Skeletal muscle cell (primary cell): ENCODE results near the gene S100A2.
"Not testable (repeated sequence)": the region's sequence is repeated elsewhere in the genome, so short reads cannot be mapped to it uniquely, and the experiment has no call there.

Experiments used
- DNase-seq: peaks from one replicate; pipeline ENCODE4 v3.0.0-alpha.2; 2010; ENCODE audit warnings: low read depth
- H3K4me3 ChIP-seq: 2 replicates; pipeline ENCODE4 v1.5.1; 2011; ENCODE audit warnings: low read depth, mild to moderate bottlenecking, control low read depth, low read length, moderate library complexity

S100A2 gene

DNA sequence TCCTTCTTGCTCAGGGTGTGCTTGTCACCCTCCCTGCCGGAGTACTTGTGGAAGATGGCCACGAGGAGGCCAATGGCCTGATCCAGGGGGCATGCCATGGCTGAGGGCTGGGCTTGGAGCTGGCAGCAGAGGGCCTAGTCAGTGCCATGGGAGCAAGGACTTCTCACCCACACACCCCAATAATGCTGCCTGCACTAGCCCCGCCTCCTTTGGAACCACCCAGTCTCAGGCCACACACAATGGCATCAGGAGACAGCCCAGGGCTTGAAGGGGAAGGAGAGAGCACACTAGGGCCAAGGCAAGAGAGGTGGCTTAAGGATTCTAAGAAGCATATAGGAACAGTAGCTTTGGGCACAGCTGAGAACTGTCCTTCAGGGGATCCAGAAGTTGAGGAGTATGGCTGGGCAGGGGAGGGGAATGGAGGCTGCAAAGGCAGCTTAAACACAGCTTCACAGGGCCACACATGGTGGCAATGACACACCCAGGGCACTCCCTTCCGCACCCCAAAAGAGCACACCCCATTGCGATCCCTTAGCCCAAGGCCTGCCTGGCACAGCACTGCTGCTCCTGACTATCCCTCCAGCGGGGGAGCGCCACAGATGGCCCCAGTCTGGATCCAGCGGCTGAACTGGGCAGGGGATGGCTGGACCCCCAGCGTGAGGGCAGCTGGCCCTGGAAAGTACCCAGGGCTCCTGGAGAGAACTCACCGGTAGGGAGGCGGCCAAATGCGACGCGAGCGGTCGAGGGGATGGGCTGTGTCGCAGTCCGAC lies 30.2 kb downstream of the S100A2 start, which contains the start of gene S100A6:
S100A6 (minus strand) TSS at position 750 of the 770 bp plus-strand sequence; CDS start at position 98, 652 bp downstream.
- H3K4me3 ChIP-seq, result peak within 1 kb of the TSS; percentile 74
- no peak for DNase-seq

DNA sequence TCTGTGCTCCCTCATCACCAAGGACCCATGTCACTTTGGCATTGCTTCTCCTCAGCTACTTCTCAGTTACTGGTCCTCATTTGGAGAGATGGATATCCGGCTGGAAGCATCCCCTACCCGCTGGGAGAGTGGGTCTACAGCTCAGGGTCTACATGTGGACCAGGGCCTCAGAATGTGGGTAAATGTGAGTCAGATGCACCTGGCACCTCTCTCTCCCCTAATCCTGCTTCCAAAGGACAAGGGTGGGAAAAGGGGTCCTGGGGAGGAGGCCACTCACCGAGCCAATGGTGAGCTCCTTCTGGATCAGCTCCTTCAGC lies 30.8 kb downstream of the S100A2 start:
- DNase-seq, result no peak
- H3K4me3 ChIP-seq, result peak overlapping the region; percentile 74

DNA sequence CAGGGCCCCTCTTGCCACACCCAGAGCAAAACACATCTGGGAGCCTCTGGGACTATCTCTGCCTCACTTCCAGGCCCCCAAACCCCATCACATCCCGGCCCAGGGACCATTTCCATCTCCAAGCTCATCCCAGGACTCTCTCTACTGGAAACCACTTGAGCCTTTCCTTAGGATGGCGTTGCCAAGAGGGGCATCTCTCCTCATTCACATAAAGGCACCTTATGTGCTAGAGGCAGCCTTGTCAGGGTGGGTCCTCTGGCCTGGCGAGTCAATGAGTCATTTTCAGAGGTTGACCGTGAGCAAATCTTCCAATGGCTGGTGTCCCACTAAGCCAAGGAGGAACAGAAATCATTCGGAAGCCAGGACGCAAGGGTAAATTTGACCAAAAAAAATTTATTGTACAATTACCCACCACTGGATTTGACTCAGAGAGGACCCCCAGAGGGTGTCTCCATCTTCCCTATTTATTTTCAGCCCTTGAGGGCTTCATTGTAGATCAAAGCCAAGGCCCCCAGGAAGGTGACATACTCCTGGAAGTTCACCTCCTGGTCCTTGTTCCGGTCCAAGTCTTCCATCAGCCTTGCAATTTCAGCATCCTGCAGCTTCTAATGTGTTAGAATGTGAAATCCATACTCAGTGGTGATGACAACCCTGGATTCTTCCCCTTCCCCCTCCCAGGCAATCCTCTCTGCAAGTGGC lies 31.3 kb downstream of the S100A2 start:
- peak overlapping the region; percentile 74 for H3K4me3 ChIP-seq
- no peak for DNase-seq

DNA sequence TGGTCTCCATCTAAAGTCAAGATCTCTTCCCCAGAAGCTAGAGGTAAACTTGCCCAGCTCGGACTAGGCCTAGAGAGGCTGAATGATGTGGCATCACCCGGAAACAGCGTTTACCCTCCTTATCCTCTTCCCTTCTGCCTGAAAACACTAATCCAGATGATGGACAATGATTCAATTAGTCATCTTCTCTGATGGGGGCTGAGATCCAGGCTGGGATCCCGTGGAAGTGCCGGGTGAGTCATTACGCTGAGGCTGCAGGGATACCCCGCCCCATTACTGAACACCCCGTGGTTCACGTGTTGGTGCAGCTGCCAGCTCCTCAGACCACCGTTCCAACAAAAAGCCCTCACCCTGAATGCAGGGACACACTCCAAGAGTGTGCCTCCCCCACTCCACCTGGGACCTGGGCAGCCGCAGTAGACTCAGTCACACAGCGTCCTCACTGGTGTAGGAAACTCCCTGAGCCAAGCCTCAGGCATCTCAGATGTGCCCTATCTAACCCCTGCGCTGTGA lies 31.9 kb downstream of the S100A2 start:
- DNase-seq, result peak; percentile 84
- H3K4me3 ChIP-seq, result peak overlapping the region; percentile 74

DNA sequence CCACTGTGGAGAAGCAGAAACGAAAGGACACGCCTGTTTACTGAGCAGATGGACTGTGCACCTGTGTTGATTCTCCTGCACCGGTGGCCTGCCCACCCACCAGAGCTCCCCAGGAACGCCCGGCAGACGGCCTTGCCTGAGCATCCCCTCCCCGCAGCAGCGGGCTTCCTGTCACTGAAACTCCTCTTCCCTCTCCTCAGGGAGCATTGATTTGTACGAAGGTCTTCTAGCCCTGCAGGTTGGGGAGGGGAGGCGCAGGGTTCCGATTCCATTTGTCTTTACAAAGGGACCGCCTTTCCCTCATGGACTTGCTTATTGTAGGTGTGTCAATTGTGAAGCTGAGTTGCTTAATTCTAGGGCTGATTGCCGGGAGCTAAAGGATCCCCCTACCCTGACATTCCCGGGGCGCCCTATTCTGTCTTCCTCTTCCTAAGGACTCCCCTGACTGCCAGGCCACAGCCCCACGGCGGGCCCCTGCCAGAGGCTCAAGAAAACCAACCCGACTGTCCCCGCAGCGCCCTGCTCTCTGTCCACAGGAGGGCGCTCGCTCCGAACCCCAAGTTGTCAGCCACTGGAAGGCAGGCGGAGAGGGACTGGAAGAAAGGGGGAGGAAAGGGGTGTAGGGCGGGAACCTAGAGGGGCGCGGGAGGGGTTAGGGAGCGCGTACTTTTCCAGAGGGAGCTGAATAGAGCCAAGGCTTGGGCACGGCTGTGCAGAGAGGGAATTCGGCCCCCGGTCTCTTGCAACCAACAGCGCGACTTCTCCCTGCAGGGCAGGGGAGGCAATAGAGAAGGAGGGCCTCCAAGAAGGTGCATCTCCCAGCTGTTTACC lies 32.7 kb downstream of the S100A2 start:
- peak overlapping the region; percentile 74 for H3K4me3 ChIP-seq
- peak; percentile 56 for DNase-seq

DNA sequence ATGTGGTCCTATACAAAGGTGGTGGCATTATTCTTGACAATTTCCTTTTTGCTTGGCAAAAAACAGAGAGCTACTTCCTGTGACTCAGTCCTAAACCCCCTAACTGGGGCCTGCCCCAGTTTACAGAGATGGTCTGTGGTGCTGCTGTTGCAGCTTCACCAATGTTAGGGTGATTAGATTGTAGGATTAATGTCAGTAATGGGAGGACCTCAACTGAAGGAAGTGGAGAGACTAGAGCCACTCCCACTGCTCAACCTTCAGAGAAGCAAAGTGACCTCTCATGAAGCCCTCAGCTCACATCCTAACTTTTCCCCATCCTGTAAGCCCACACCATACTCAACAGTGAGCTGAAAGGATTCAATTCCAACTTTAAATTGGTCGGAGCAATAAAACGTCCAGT lies 33.5 kb downstream of the S100A2 start:
- H3K4me3 ChIP-seq, result no peak overlapping the region
- DNase-seq, result no peak

DNA sequence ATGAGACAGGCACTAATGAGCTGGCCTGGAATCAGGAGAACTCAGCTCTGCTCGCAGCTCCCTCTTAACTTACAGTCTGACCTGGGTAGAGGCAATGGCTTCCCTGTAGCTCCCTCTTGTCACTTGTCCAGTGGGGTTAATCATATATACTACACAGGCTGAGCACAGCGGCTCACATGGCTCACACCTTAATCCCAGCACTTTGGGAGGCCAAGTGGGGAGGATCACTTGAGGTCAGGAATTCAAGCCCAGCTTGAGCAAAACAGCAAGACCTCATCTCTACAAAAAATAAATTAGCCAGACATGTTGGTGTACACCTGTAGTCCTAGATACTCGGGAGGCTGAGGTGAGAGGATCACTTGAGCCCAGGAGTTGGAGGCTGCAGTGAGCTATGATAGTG lies 34.0 kb downstream of the S100A2 start:
- no peak overlapping the region for H3K4me3 ChIP-seq
- DNase-seq, result no peak

DNA sequence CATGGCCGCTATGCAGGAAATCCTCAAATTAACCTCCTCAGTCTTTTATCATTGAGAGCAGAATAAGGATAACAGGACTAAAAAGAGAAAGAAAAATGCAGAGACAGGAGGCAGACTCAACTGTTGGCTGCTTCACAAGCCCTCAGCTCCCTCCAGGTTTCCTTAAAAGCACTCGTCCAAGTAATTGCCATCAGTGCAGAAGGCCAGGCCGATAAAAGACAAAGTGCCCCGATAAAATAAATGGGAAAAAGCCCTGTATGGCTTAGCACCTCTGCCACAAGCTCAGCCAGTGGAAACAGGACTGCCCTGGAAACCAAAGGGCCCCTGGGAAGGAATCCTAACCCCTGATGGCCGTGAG lies 38.0 kb downstream of the S100A2 start:
- DNase-seq, result no peak
- H3K4me3 ChIP-seq, result no peak overlapping the region

DNA sequence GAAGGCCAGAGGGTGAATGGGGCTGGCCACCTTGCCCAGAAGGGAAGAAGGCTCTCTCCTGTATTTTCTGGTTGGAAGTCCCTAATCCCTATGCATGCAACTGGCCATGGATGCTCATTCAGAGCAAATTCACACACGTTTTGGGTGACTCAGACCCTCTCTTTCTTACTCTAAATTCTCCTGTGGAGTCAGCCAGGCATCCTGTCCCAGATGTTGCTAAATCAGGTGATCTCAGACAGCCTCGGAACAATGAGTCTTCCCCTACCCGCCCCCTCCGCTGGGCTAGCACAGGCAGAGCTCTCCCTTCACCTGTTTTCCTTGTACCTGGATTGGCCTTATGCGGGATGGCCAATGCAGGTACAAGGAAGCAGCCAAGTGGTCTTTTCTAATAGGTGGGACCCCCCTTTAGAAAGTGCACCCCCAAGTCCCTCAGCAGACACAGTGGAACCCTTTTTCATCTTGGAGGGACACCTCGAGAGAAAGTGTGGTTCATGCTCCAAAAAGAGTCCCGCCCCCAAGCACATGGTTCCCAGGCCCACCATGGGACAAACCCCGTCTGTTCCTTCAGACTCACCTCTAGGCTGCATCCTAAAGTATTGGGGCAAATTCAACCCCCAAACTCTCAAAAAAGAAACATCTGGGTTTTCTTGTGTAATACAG lies 38.5 kb downstream of the S100A2 start:
- no peak overlapping the region for H3K4me3 ChIP-seq
- DNase-seq, result no peak

DNA sequence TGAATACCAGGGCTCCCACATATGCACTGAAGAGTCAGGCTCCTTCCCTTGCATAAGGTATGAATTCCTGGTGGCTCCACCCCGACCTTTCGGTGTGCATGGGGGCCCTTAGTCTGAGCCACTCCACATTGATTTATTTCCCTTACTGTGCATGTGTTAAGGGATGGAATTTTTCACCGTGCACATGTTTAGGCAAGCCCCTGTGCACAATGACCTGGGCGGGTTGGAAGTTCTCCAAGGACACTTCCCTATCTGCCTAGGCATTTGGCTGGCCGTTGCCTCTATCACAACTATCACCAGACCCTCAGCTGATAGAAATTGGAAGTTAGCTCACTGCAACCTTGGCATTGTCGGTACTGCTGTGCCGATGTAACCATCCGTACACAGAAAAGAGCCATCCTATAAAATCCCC lies 39.5 kb downstream of the S100A2 start:
- DNase-seq, result no peak
- no peak overlapping the region for H3K4me3 ChIP-seq

DNA sequence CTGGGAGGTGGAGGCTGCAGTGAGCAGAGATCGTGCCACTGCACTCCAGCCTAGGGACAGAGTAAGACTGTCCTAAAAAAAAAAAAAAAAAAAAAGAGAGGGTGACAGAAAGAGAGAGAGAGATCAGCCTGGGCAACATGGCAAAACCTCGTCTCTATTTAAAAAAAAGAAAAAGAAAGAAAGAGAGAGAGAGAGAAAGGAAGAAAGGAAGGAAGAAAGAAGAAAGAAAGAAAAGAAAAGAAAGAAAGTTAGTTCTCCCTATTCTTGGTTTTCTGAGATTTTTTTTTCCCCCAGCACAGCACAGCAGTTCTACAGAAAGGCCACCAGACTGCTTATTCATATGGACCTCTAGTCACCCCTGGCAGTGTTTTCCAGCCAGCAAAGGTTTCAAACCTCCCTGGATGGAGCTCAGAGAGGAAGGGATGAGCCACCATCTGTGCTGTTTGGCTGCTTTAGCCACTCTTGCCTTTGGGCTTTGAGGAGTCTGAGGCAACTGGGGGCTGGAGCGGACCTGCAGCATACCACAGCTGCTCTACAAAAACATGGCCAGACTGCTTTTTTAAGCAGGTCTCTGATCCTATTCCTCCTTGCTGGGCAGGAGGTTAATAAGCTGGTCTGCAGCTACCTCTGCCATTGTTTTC lies 40.4 kb downstream of the S100A2 start:
- DNase-seq, result no peak
- no peak overlapping the region for H3K4me3 ChIP-seq

DNA sequence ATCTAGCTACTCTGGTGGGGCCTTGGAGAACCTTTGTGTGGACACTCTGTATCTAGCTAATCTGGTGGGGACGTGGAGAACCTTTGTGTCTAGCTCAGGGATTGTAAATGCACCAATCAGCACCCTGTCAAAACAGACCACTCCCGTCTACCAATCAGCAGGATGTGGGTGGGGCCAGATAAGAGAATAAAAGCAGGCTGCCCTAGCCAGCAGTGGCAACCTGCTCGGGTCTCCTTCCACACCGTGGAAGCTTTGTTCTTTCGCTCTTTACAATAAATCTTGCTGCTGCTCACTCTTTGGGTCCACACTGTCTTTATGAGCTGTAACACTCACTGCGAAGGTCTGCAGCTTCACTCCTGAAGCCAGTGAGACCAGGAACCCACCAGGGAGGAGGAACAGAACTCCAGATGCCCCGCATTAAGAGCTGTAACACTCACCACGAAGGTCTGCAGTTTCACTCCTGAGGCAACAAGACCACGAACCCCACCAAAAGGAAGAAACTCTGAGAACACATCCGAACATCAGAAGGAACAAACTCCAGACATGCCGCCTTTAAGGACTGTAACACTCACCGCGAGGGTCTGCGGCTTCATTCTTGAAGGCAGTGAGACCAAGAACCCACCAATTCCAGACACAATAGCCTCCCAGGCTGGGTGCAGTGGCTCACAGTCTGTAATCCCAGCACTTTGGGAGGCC lies 43.1 kb downstream of the S100A2 start:
- not testable (repeated sequence) for H3K4me3 ChIP-seq, DNase-seq

DNA sequence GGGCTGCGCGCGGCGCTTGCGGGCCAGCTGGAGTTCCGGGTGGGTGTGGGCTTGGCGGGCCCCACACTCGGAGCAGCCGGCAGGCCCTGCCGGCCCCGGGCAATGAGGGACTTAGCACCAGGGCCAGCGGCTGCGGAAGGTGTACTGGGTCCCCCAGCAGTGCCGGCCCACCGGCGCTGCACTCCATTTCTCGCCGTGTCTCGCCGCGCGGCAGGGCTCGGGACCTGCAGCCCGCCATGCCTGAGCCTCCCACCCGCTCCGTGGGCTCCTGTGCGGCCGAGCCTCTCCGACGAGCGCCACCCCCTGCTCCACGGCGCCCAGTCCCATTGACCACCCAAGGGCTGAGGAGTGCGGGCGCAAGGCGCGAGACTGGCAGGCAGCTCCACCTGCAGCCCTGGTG lies 43.8 kb downstream of the S100A2 start:
- DNase-seq, H3K4me3 ChIP-seq: not testable (repeated sequence)

DNA sequence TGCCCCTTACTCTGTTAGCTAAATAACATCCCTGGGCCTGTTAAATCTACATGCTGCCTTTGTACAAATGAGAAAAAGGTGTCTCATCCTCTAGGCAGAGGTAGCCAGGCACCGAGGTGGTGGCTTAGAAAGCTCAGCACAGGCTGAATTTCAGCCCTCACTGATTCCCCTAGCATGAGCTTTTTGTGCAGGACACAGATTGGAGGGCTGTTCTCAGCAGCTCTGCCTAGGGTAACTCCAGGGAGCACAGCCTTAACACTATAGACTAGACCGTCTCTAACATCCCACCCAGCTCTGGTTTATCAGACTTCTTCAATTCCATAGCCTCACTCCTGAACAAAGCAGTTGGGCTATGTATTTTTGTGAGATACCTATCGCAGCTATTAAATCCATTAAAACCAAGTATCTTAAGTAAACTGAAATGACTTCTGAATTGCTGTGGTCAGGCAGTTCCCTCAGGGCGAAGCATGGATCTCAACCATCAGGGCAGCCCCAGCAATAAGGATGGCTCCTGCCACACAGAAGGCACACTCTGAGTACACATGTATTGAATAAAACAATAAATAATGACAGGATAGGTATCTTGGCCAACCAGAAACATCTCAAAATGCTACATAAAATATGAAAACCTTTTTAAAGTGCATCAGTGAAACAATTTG lies 44.7 kb downstream of the S100A2 start:
- H3K4me3 ChIP-seq, result no peak overlapping the region
- DNase-seq, result no peak

DNA sequence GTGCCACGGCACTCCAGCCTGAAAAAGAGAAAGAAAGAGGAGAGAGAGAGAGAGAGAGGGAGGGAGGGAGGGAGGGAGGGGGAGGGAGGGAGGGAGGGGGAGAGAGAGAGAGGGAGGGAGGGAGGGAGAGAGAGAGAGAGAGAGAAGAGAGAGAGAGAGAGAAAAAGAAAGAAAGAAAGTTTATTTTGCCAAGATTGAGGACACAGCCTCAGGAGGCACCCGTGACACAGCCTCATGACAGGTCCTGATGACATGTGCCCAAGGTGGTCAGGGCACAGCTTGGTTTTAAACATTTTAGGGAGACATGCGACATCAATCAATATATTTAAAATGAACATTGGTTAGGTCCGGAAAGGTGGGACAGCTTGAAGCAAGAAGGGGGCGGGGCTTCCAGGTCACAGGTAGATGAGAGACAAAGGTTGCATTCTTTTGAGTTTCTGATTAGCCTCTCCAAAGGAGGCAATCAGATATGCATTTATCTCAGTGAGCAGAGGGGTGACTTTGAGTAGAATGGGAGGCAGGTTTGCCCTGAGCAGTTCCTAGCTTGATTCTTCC lies 45.4 kb downstream of the S100A2 start:
- H3K4me3 ChIP-seq, DNase-seq: not testable (repeated sequence)

DNA sequence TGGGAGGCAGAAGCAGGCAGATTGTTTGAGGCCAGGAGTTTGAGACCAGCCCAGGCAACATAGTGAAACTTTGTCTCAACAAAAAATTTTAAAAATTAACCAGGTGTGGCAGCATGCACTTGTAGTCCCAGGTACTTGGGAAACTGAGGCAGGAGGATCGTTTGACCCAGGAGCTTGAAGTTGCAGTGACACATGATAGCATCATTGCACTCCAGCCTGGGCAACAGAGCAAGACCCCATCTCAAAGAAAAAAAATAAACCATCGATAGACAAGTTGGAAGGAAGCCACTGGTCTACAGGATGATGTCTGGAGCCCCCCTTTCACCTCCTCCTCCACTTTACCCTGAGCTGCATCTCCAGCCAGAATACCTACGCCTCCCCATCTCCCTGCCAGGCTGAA lies 46.4 kb downstream of the S100A2 start:
- no peak overlapping the region for H3K4me3 ChIP-seq
- no peak for DNase-seq

DNA sequence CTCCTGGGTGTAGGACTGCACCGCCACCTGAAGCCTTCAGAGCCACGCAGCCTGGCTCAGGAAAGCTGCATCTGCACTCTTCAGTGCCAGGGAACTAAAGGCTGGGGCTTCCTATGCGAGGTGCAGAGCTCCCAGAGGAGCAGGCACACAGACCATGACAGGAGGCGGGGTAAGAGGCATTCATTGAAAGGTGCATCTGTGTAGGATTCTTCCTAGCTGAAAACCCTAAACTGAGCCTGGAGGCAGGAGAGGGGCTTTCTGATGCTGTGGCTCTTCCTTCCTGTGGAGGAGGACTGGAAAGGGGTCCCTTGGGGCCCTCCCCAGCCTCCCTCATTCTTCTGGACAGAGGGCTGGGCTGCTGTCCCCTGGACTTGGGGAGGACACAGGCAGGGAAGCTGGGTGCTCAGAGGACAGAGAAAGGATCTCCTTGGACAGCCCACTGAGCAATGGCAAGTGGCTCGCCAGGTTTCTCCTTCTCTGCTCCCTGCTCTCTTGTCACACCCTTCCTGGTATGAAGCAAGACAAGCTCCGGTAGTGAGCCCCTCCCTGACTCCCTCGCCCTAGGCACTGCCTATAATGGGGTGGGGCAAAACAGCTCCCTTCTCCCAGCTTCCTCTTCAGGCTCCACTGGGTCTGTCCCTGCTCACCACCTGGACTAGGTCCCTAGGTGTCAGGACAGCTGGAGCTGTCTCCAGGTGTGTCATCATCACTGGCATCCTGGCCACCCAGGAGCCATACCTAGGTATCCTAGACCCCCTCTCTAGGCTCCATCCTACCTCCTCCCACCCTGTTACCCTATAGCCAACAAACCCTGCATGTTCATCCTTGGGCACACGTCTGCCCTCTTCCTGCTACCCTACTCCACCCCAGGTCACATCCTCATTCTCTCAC lies 49.9 kb downstream of the S100A2 start:
- no peak for DNase-seq
- no peak overlapping the region for H3K4me3 ChIP-seq
